Smooth muscle cell (in vitro differentiated cells): ENCODE results near the gene NOL9. TPM values are rescaled to one million over a fixed set of nuclear protein-coding genes. Genes with fewer than 3 reads are reported as not detected.
A peak's percentile ranks its signal among the peaks of the same experiment; 100 is the strongest.
"Not testable (repeated sequence)": the region's sequence is repeated elsewhere in the genome, so short reads cannot be mapped to it uniquely, and the experiment has no call there.

ENCODE experiments used
- DNase-seq: peaks from one replicate; lab custom pipeline; 2025; ENCODE audit not compliant: unreplicated experiment; lab: John Stamatoyannopoulos, UW
- H2AFZ ChIP-seq: fragments of 200-600 bp; sonication (generic); 2 replicates; pipeline ENCODE4 v1.6.0; 2016; ENCODE audit warnings: antibody characterized with exemption, low read depth, mild to moderate bottlenecking
- H3F3A ChIP-seq: fragments of 200-600 bp; sonication (generic); 2 replicates; pipeline ENCODE4 v1.6.0; 2017; ENCODE audit warnings: antibody characterized with exemption, low read depth
- H3K27ac ChIP-seq: fragments of 200-600 bp; sonication (generic); 2 replicates; pipeline ENCODE4 v1.5.1; 2016; ENCODE audit warnings: low read depth, mild to moderate bottlenecking
- H3K27me3 ChIP-seq: fragments of 200-600 bp; sonication (generic); 2 replicates; pipeline ENCODE4 v1.6.1; 2016; ENCODE audit warnings: low read depth, mild to moderate bottlenecking
- H3K36me3 ChIP-seq: fragments of 200-600 bp; sonication (generic); 2 replicates; pipeline ENCODE4 v1.5.1; 2016; ENCODE audit warnings: low read depth
- H3K4me1 ChIP-seq: fragments of 200-600 bp; sonication (generic); 2 replicates; pipeline ENCODE4 v1.5.1; 2016; ENCODE audit warnings: low read depth
- H3K4me2 ChIP-seq: fragments of 200-600 bp; sonication (generic); 2 replicates; pipeline ENCODE4 v1.6.0; 2016; ENCODE audit warnings: mild to moderate bottlenecking
- H3K4me3 ChIP-seq: fragments of 200-600 bp; sonication (generic); 2 replicates; pipeline ENCODE4 v1.5.1; 2016; ENCODE audit warnings: mild to moderate bottlenecking
- H3K79me2 ChIP-seq: fragments of 200-600 bp; sonication (generic); 2 replicates; pipeline ENCODE4 v1.6.0; 2016; ENCODE audit warnings: low read depth, mild to moderate bottlenecking
- H3K9ac ChIP-seq: fragments of 200-600 bp; sonication (generic); 2 replicates; pipeline ENCODE4 v1.6.0; 2016; ENCODE audit warnings: low read depth
- H3K9me3 ChIP-seq: fragments of 200-600 bp; sonication (generic); replicated peaks from 2 replicates; pipeline ENCODE4 v1.5.1; 2016; ENCODE audit warnings: low read depth
- H4K20me1 ChIP-seq: fragments of 200-600 bp; sonication (generic); 2 replicates; pipeline ENCODE4 v1.6.0; 2016; ENCODE audit warnings: low read depth
- WGBS: methylation state at CpG from one replicate; pipeline ENCODE4 v1.1.7; 2016; ENCODE audit warnings: low lambda C conversion rate; 5-methylcytosine and 5-hydroxymethylcytosine counted together
- polyA plus RNA-seq: library from polyadenylated mRNA; unstranded; fragments of >200 nt; fragmentation: Nextera tagmentation; extraction: Ambion mirVana; gene quantifications from 2 replicates; pipeline ENCODE4 v1.2.1, GENCODE V29; 2016
- total RNA-seq: library from RNA; depleted of rRNA; stranded (reverse); fragments of >200 nt; gene quantifications from 2 replicates; pipeline ENCODE4 v1.2.3, GENCODE V29; 2014
- TF ChIP-seq, protein P1 (sequence below): fragments of 200-600 bp; sonication (generic); IDR thresholded peaks from 2 replicates; pipeline ENCODE4 v1.5.1; 2017; ENCODE audit warnings: borderline replicate concordance, mild to moderate bottlenecking, antibody characterized with exemption; ENCODE audit not compliant: insufficient read depth, poor library complexity, severe bottlenecking

NOL9 gene
- total and polyA plus RNA-seq, 2 experiments from 2014 or later = 8.1 to 12.0 TPM

DNA sequence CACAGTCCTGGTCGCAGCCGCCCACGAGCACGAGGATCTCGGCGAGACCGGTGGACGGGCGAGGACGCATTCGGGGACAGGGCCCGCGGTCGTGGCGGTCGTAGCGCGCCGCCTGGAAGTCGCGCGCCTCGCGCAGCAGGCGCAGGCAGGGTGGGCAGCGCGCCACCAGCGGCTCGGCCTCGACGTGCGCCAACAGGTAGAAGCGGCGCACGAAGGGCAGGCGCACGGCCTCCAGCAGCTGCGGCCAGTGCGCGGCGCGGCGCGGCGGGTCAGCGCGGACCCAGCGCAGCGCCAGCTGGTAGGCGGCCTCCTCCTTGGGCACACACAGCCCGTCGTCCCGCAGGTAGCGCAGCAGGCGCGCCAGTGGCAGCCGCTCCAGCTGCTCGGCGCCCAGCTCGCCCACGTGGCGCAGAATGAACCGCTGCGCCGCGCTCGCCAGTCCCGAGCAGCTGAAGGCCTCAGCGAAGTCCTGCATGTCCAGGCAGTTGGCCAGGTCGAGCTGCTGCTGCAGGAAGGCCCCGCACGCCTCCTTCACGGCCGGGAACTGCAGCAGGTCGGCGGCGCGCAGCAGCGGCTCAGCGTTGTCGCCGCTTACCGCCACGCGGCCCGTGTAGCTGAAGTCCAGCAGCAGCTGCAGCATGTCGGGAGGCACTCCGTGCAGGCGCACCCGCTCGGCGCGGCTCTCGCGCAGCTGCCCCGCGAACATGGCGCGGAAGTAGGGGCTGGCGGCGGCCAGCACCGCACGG is 47.8 kb upstream of the NOL9 start:
- peaks cover 28% of the 10 kb centered on the region for H3K4me1 ChIP-seq
- H3K27me3 ChIP-seq = no peaks in the 10 kb centered on the region
- peak overlapping the region; percentile 51 for H2AFZ ChIP-seq
- H3K4me2 ChIP-seq = peak overlapping the region; percentile 92
- under 1% methylated on average over 93 of the region's 103 CpGs for WGBS
- H4K20me1 ChIP-seq = peaks cover 48% of the 10 kb centered on the region
- no peaks in the 10 kb centered on the region for H3K36me3 ChIP-seq
- H3K4me3 ChIP-seq = peak overlapping the region; percentile 67
- H3K27ac ChIP-seq = peak overlapping the region; percentile 100
- H3K9me3 ChIP-seq = no peaks in the 10 kb centered on the region
- peak overlapping the region; percentile 86 for H3K9ac ChIP-seq
- TF ChIP-seq, protein P1, sequence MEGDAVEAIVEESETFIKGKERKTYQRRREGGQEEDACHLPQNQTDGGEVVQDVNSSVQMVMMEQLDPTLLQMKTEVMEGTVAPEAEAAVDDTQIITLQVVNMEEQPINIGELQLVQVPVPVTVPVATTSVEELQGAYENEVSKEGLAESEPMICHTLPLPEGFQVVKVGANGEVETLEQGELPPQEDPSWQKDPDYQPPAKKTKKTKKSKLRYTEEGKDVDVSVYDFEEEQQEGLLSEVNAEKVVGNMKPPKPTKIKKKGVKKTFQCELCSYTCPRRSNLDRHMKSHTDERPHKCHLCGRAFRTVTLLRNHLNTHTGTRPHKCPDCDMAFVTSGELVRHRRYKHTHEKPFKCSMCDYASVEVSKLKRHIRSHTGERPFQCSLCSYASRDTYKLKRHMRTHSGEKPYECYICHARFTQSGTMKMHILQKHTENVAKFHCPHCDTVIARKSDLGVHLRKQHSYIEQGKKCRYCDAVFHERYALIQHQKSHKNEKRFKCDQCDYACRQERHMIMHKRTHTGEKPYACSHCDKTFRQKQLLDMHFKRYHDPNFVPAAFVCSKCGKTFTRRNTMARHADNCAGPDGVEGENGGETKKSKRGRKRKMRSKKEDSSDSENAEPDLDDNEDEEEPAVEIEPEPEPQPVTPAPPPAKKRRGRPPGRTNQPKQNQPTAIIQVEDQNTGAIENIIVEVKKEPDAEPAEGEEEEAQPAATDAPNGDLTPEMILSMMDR = no peak
- H3K79me2 ChIP-seq = peaks cover 39% of the 10 kb centered on the region
- no peak for DNase-seq
- peaks cover 22% of the 10 kb centered on the region for H3F3A ChIP-seq

DNA sequence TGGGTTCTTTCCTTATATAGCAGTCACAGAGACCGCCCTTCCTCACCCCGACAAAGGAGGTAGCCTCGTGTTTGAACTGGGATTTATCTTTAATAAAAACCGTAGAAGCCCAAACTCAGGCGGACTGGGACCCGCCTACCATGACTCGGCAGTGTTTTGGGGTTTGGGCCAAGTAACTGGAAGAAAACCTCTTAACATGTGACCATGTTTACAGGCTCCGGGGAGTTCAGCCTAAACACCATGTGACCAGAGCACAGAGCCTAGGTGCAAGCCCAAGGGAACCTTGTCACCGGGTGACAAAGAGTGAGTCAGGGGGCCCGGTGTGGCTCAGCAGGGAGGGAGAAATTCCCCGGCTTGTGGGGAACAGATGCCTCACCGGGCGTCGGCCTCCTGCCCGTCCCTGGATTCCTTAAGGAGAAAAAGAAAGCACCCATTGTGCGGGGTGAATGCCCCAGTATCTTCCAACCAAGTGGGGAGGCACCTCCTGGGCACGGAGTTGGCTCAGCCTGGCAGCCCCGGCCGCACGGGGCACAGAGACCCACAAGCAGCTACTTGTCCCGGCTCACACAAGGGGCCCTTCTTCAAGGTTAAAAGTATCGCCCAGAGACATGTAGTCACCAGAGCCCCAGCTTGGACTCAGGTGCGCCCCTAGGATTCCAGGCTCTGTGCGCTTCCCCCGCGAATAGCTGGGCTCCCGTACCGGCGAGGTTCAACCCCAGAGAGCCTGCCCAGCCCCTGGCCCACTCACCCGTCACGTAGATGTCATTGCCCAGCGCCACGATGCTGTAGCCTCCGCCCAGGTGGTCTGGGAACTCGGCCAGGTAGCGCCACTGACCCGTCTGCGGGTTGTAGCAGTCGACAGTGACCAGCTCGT is 47.0 kb upstream of the NOL9 start:
- no peaks in the 10 kb centered on the region for H3K9me3 ChIP-seq
- H3K9ac ChIP-seq = peak overlapping the region; percentile 86
- H3K27ac ChIP-seq = peak overlapping the region; percentile 100
- TF ChIP-seq, protein P1 = no peak
- H3K4me2 ChIP-seq = peak overlapping the region; percentile 92
- H3K79me2 ChIP-seq = peaks cover 44% of the 10 kb centered on the region
- H2AFZ ChIP-seq = no peak overlapping the region
- H4K20me1 ChIP-seq = peaks cover 56% of the 10 kb centered on the region
- no peaks in the 10 kb centered on the region for H3K36me3 ChIP-seq
- peak; percentile 19 for DNase-seq
- H3K4me1 ChIP-seq = peaks cover 28% of the 10 kb centered on the region
- peak overlapping the region; percentile 67 for H3K4me3 ChIP-seq
- H3K27me3 ChIP-seq = no peaks in the 10 kb centered on the region
- peaks cover 22% of the 10 kb centered on the region for H3F3A ChIP-seq
- 1% methylated on average over 40 of the region's 40 CpGs for WGBS

DNA sequence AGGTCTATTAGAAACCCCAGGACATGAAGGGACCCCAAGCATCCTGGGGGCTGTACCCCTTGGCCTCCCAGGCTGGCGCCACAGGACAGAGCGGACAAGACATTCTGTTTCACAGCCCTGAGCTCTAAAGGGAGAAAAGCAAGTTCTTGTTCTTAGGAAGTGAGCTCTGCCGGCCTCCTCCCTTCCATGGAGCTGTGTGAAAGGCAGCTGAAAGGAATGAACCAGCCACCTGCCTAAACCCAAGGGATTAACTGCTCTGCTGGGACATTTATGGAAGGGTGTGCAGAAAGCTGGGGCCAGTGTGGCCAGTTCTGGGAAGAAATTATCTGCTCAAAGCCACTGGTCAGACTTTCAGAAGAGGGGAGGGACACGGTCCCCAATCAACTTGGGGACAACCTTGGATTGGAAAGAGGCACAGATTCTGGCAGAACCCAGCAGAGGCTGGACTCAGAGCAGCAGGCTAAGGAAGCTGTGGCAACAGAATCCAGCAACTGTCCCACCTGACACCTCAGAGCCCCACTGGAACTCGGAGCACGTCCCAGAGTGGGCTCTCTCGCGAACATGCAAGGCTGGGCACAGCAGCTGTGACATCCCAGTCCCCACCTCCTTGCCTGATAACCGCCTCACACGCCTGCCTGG is 46.2 kb upstream of the NOL9 start:
- Histone ChIP-seq H3K9ac (peak overlapping the region; percentile 86), H3K36me3 (no peaks in the 10 kb centered on the region), H3K9me3 (no peaks in the 10 kb centered on the region), H3K79me2 (peaks cover 44% of the 10 kb centered on the region), H4K20me1 (peaks cover 64% of the 10 kb centered on the region), H3K4me3 (peak overlapping the region; percentile 67), H3K27ac (peak overlapping the region; percentile 100), H3F3A (peaks cover 22% of the 10 kb centered on the region), H3K4me1 (peaks cover 28% of the 10 kb centered on the region), H3K4me2 (peak overlapping the region; percentile 92), H3K27me3 (no peaks in the 10 kb centered on the region), H2AFZ (no peak overlapping the region)
- DNase-seq = no peak
- TF ChIP-seq, protein P1 = no peak
- 19% methylated on average over 10 of the region's 10 CpGs for WGBS

DNA sequence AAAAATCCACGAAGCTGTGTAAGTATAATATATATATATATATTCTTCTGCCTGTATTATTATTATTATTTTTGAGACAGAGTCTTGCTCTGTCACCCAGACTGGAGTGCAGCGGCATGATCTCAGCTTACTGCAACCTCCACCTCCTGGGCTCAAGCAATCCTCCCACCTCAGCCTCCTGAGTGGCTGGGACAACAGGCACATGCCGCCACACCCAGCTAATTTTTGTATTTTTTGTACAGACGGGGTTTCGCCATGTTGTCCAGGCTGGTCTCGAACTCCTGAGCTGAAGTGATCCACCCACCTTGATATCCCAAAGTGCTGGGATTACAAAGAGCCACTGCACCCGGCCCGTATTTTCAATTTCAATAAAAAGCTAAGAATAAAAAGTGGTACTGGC is 45.7 kb upstream of the NOL9 start:
- Histone ChIP-seq H3F3A (peaks cover 20% of the 10 kb centered on the region), H3K27ac (peak overlapping the region; percentile 100), H4K20me1 (peaks cover 69% of the 10 kb centered on the region), H3K4me3 (peak overlapping the region; percentile 67), H3K4me1 (peaks cover 28% of the 10 kb centered on the region), H3K79me2 (peaks cover 44% of the 10 kb centered on the region), H3K9ac (peak overlapping the region; percentile 86), H3K4me2 (peak overlapping the region; percentile 92)
- DNase-seq, H2AFZ ChIP-seq, H3K9me3 ChIP-seq, H3K36me3 ChIP-seq, H3K27me3 ChIP-seq: not testable (repeated sequence)
- WGBS = 92% methylated on average over 8 of the region's 8 CpGs
